ENCODE data around the gene TMUB1. TPM values are rescaled to one million over a fixed set of nuclear protein-coding genes. Genes with fewer than 3 reads are reported as not detected.

Gene TMUB1
- total and polyA plus RNA-seq, 9 of the 15 experiments (the other 6 are each of a cell fraction or from before 2014, with no cell fraction given) = 0.14 to 241 (median 74.1) TPM

DNA sequence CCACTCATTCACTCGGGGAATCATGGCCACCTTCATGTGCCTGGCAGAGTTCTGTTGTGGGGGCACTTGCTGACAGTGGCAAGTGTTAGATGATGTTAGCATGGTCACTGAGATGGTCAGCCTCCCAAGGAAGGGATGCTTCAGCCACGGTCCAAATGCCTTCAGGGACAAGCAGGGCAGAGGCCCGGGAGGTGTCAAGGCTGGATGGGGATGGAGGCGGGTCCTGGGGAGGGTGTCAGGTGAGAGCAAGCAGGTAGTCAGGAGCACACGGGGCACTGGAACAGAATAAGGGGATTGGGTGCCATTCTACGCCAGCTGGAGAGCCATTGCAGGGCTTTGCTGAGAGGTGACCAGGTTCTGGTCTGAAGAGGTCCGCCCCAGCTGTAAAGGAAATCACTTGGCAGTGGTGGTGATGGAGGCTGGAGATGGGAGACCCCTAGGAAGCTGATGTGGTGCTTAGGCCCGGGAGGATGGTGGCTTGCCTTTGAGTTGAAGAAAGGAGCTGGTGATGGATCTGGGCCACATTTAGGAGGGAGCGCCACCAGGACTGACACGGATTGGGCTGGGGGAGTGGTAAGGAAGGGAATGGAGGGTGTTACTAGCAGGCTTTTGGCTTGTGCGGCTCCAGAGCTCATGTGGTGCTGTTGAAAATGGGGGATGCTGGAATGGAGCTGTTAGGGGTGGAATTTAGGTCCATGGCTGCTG, 27.1 kb upstream of the TMUB1 start:
- Histone ChIP-seq H3K9me3 (replicated peaks; ENCODE audit: control insufficient read depth, insufficient read depth, low read depth, low read length) (no peaks in the 10 kb centered on the region), H4K20me1 (replicated peaks; ENCODE audit: control insufficient read depth, insufficient read depth, low read length) (peaks cover 61% of the 10 kb centered on the region), H3K9ac (ENCODE audit: insufficient read depth in 1 of 2, low read depth in 2 of 2, low read length in 2 of 2) (peak overlapping the region in 1 of 2 experiments; percentile 68; a peak in 2 of 4 replicates), H2AFZ (ENCODE audit: low read depth, low read length) (no peak overlapping the region), H3K4me1 (replicated peaks in 1 of 2; ENCODE audit: control insufficient read depth in 2 of 2, insufficient read depth in 2 of 2, low read length in 2 of 2) (peaks cover 51 to 67% of the 10 kb centered on the region in 2 experiments), H3K4me2 (ENCODE audit: insufficient read depth, low read length) (no peak overlapping the region), H3K79me2 (ENCODE audit: control insufficient read depth, insufficient read depth, low read length) (peaks cover 84% of the 10 kb centered on the region), H3K4me3 (no peak overlapping the region), H3K27ac (ENCODE audit: extremely low read depth, low read depth, low read length) (no peak overlapping the region; the same call in 2 of the 3 replicates), H3K27me3 (ENCODE audit: control insufficient read depth in 2 of 2, insufficient read depth in 2 of 2, low read length in 2 of 2) (no peaks in the 10 kb centered on the region), H3K9me1 (ENCODE audit: control insufficient read depth, insufficient read depth, low read length) (peaks cover 19% of the 10 kb centered on the region), H3K36me3 (ENCODE audit: control insufficient read depth, insufficient read depth, low read length) (peaks cover 41% of the 10 kb centered on the region; the same call in 2 of the 3 replicates)
- ChIA-PET POLR2A (interaction anchor here (0.7 to 1.3 kb wide), 7 partner anchors 13 to 126 kb away, joined by 3 to 5 read pairs (median 4); no protein-coding TSS in a partner anchor), CTCF (ENCODE audit: low intra/inter-chr PET ratio) (interaction anchor here (0.6 to 2.8 kb wide), 13 partner anchors 19 to 332 kb away, joined by 3 to 33 read pairs (median 5); partner anchors contain the start of genes ABCB8 and AGAP3)
- no TSS peak for BruUV-seq (replicated peaks)
- DNase-seq (ENCODE audit: extremely low read depth in 1 of 4, low spot score in 3 of 4) (no peak), FAIRE-seq (no peak), ATAC-seq (no peak)
- in situ Hi-C loops (cut with MboI) = no loop called here
- WGBS (ENCODE audit: insufficient coverage, low coverage, missing lambda C conversion rate) = 76% methylated on average over 11 of the region's 11 CpGs
- intact Hi-C loops (cut with micrococcal nuclease) = loop anchor here (5.0 kb wide), 2 partner anchors 148 to 213 kb away; no protein-coding TSS in a partner anchor
- TF ChIP-seq TAF15 (IDR thresholded peaks at IDR 0.05; ENCODE audit: low read depth, low read length) = 0 out of 2 replicates have a peak, but pooled peaks have one; percentile 72
- TF ChIP-seq, protein P1, sequence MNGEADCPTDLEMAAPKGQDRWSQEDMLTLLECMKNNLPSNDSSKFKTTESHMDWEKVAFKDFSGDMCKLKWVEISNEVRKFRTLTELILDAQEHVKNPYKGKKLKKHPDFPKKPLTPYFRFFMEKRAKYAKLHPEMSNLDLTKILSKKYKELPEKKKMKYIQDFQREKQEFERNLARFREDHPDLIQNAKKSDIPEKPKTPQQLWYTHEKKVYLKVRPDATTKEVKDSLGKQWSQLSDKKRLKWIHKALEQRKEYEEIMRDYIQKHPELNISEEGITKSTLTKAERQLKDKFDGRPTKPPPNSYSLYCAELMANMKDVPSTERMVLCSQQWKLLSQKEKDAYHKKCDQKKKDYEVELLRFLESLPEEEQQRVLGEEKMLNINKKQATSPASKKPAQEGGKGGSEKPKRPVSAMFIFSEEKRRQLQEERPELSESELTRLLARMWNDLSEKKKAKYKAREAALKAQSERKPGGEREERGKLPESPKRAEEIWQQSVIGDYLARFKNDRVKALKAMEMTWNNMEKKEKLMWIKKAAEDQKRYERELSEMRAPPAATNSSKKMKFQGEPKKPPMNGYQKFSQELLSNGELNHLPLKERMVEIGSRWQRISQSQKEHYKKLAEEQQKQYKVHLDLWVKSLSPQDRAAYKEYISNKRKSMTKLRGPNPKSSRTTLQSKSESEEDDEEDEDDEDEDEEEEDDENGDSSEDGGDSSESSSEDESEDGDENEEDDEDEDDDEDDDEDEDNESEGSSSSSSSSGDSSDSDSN (IDR thresholded peaks at IDR 0.05; ENCODE audit: borderline replicate concordance in 1 of 2, low read depth in 2 of 2, low read length in 2 of 2) = no peak
- TF ChIP-seq, protein P2, sequence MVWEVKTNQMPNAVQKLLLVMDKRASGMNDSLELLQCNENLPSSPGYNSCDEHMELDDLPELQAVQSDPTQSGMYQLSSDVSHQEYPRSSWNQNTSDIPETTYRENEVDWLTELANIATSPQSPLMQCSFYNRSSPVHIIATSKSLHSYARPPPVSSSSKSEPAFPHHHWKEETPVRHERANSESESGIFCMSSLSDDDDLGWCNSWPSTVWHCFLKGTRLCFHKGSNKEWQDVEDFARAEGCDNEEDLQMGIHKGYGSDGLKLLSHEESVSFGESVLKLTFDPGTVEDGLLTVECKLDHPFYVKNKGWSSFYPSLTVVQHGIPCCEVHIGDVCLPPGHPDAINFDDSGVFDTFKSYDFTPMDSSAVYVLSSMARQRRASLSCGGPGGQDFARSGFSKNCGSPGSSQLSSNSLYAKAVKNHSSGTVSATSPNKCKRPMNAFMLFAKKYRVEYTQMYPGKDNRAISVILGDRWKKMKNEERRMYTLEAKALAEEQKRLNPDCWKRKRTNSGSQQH (CRISPR knock-in tag; IDR thresholded peaks at IDR 0.05) = 0 out of 2 replicates have a peak, but pooled peaks have one; percentile 14
- no peak for TF ChIP-seq ZBED1 (IDR thresholded peaks at IDR 0.05)
- no peak for TF ChIP-seq ETV6 (IDR thresholded peaks at IDR 0.05; ENCODE audit: borderline replicate concordance in 1 of 2, low read depth in 2 of 2, low read length in 1 of 2)
- TF ChIP-seq ETV6 (CRISPR knock-in tag; IDR thresholded peaks at IDR 0.05; ENCODE audit: borderline replicate concordance) = no peak
- 0 out of 2 replicates have a peak, but pooled peaks have one; percentile 10 for TF ChIP-seq PML (IDR thresholded peaks at IDR 0.05; ENCODE audit: low read length)
- no peak for TF ChIP-seq ZZZ3 (IDR thresholded peaks at IDR 0.05)
- TF ChIP-seq HNRNPLL (IDR thresholded peaks at IDR 0.05; ENCODE audit: low read depth, low read length, poor library complexity, severe bottlenecking) = no peak
- no peak for TF ChIP-seq ZNF589 (CRISPR knock-in tag; IDR thresholded peaks at IDR 0.05; ENCODE audit: low read depth)
- TF ChIP-seq ETS2 (tag; IDR thresholded peaks at IDR 0.05; ENCODE audit: borderline replicate concordance, poor library complexity, severe bottlenecking) = no peak
- no peak for TF ChIP-seq ZC3H11A (IDR thresholded peaks at IDR 0.05; ENCODE audit: low read depth, low read length)
- TF ChIP-seq ZNF830 (CRISPR knock-in tag; IDR thresholded peaks at IDR 0.05) = no peak
- peak; percentile 30 for TF ChIP-seq RBM39 (optimal IDR thresholded peaks at IDR 0.05; ENCODE audit: low read depth, low read length)
- 0 out of 2 replicates have a peak, but pooled peaks have one; percentile 77 for TF ChIP-seq SREBF2 (CRISPR knock-in tag; IDR thresholded peaks at IDR 0.05)
- TF ChIP-seq RAD51 (IDR thresholded peaks at IDR 0.05; ENCODE audit: borderline replicate concordance, low read depth) = no peak
- 0 out of 2 replicates have a peak, but pooled peaks have one; percentile 20 for TF ChIP-seq ZNF232 (CRISPR knock-in tag; IDR thresholded peaks at IDR 0.05)
- no peak for TF ChIP-seq ZFP36 (IDR thresholded peaks at IDR 0.05; ENCODE audit: low read depth, low read length, partially characterized antibody)

Data from K562 (cell line).